Astrocyte (in vitro differentiated cells and primary cell): ENCODE data around the gene SARDH.

Experiments used
- CTCF ChIP-seq: IDR thresholded peaks from 2 replicates; pipeline ENCODE4 v1.5.1; 2011; ENCODE audit warnings: low read depth, mild to moderate bottlenecking, inconsistent platforms, low read length, moderate library complexity; ENCODE audit not compliant: insufficient read depth
- EZH2 ChIP-seq: IDR thresholded peaks from 2 replicates; pipeline ENCODE4 v1.6.1; 2012; ENCODE audit warnings: mild to moderate bottlenecking, low read length, inconsistent platforms; ENCODE audit not compliant: insufficient read depth

GRCh38 chr9:133784731-133785561, 46.8 kb upstream of the SARDH start:
- TF ChIP-seq CTCF: no peak
- TF ChIP-seq EZH2: no peak
